Caco-2 (cell line): ENCODE results near the gene SHROOM3. TPM values are rescaled to one million over a fixed set of nuclear protein-coding genes. Genes with fewer than 3 reads are reported as not detected.

Experiments used
- BruUV-seq: library from RNA; stranded (reverse); fragments of 400-500 nt; replicated peaks from 2 replicates; lab custom pipeline; 2021; lab: Mats Ljungman, UMichigan
- CTCF ChIA-PET: fragments of 300-600 bp; sonication (Branson Sonifier 250); formaldehyde crosslinking; loops from one replicate; lab custom pipeline; 2022; ENCODE audit warnings: antibody characterized with exemption; lab: Charles Lee
- POLR2A ChIA-PET: fragments of 300-600 bp; sonication (Branson Sonifier 250); formaldehyde crosslinking; loops from one replicate; lab custom pipeline; 2022; ENCODE audit warnings: antibody characterized with exemption; lab: Charles Lee
- DNase-seq, 2 experiments: peaks; one replicate each; pipeline versions ENCODE4 v3.0.0 to v3.0.0-alpha.2; 2020 to 2022
- H3K27me3 ChIP-seq: replicated peaks from 2 replicates; pipeline ENCODE4 v1.6.0; 2011; ENCODE audit warnings: low read length; ENCODE audit not compliant: control insufficient read depth, insufficient read depth
- H3K36me3 ChIP-seq: 2 replicates; pipeline ENCODE4 v1.5.1; 2011; ENCODE audit warnings: low read length; ENCODE audit not compliant: control insufficient read depth, insufficient read depth
- H3K4me1 ChIP-seq: fragments of 250-450 bp; sonication (Bioruptor Pico); 2 replicates; pipeline ENCODE4 v1.5.1; 2020; ENCODE audit warnings: mild to moderate bottlenecking
- H3K4me3 ChIP-seq: 2 replicates; pipeline ENCODE4 v1.5.1; 2011; ENCODE audit warnings: low read depth, mild to moderate bottlenecking, control low read depth, low read length
- H3K9me3 ChIP-seq: fragments of 250-450 bp; sonication (Bioruptor Pico); 2 replicates; pipeline ENCODE4 v1.5.1; 2020; ENCODE audit warnings: mild to moderate bottlenecking, moderate library complexity
- H3K27ac Mint-ChIP-seq: one replicate; pipeline ENCODE4 v1.8.0; 2022; ENCODE audit warnings: mixed read lengths; ENCODE audit not compliant: unreplicated experiment
- H3K27me3 Mint-ChIP-seq: one replicate; pipeline ENCODE4 v1.8.0; 2022; ENCODE audit warnings: mixed read lengths; ENCODE audit not compliant: insufficient read depth, unreplicated experiment
- H3K36me3 Mint-ChIP-seq: one replicate; pipeline ENCODE4 v1.8.0; 2022; ENCODE audit warnings: mild to moderate bottlenecking, mixed read lengths; ENCODE audit not compliant: insufficient read depth, unreplicated experiment
- H3K4me1 Mint-ChIP-seq: one replicate; pipeline ENCODE4 v1.8.0; 2022; ENCODE audit warnings: low read depth, mixed read lengths; ENCODE audit not compliant: unreplicated experiment
- H3K4me3 Mint-ChIP-seq: one replicate; pipeline ENCODE4 v1.8.0; 2022; ENCODE audit warnings: mild to moderate bottlenecking, moderate library complexity, mixed read lengths; ENCODE audit not compliant: unreplicated experiment
- H3K9me3 Mint-ChIP-seq: one replicate; pipeline ENCODE4 v1.8.0; 2022; ENCODE audit warnings: mixed read lengths; ENCODE audit not compliant: unreplicated experiment
- CTCF ChIP-seq, 2 experiments: fragments of 200-600 bp in 1 of 2; IDR thresholded peaks; 1 replicate in 1 of 2; 2 replicates in 1 of 2; pipeline versions ENCODE4 v1.5.1 to v1.8.0; 2011 to 2022; ENCODE audit warnings: antibody characterized with exemption in 1 of 2, control low read depth in 1 of 2, inconsistent platforms in 1 of 2, low read depth in 1 of 2, low read length in 1 of 2, mild to moderate bottlenecking in 1 of 2, moderate library complexity in 1 of 2; ENCODE audit not compliant: insufficient read depth in 1 of 2, severe bottlenecking in 1 of 2, unreplicated experiment in 1 of 2
- intact Hi-C: fragments of 100-400 bp; cut with micrococcal nuclease; formaldehyde crosslinking; loops from one replicate; pipeline ENCODE4 v1.10.0; 2022; ENCODE audit not compliant: unreplicated experiment
- total RNA-seq: library from RNA; stranded (reverse); gene quantifications from 2 replicates; pipeline ENCODE4 v1.2.3, GENCODE V29; 2022

Gene SHROOM3
- total RNA-seq, 1 experiment from 2014 or later = 16.3 TPM

GRCh38 chr4:76571274-76571673, 136.2 kb downstream of the SHROOM3 start:
- Mint-ChIP-seq H3K4me1 (peaks cover 44% of the 10 kb centered on the region), H3K9me3 (no peaks in the 10 kb centered on the region), H3K36me3 (no peaks in the 10 kb centered on the region), H3K27me3 (no peaks in the 10 kb centered on the region), H3K27ac (no peak overlapping the region), H3K4me3 (no peak overlapping the region)
- Histone ChIP-seq H3K36me3 (no peaks in the 10 kb centered on the region), H3K9me3 (no peaks in the 10 kb centered on the region), H3K4me1 (peaks cover 23% of the 10 kb centered on the region), H3K4me3 (no peak overlapping the region), H3K27me3 (no peaks in the 10 kb centered on the region)
- peak in 1 of 2 experiments; percentile 44 for DNase-seq
- no peak for TF ChIP-seq CTCF (IDR thresholded peaks at IDR 0.05; ENCODE audit: insufficient read depth in 1 of 2, low read depth in 1 of 2, low read length in 1 of 2, severe bottlenecking in 1 of 2, unreplicated experiment in 1 of 2)
- BruUV-seq = no TSS peak
- POLR2A ChIA-PET = interaction anchor here (0.7 to 2.0 kb wide), 2 partner anchors 15 to 35 kb away, joined by 3 to 20 read pairs; no protein-coding TSS in a partner anchor
- intact Hi-C loops = loop anchor here (2.0 kb wide), 2 partner anchors 22 to 44 kb away; no protein-coding TSS in a partner anchor
- CTCF ChIA-PET = interaction anchor here (0.6 to 2.1 kb wide), 4 partner anchors 15 to 187 kb away, joined by 3 to 13 read pairs (median 8); no protein-coding TSS in a partner anchor

- ChIA-PET POLR2A (no interaction called here), CTCF (no interaction called here)
- H3K27me3 Mint-ChIP-seq = no peaks in the 10 kb centered on the region
- no TSS peak for BruUV-seq
- H3K27ac Mint-ChIP-seq = no peak overlapping the region
- no peaks in the 10 kb centered on the region for H3K9me3 Mint-ChIP-seq
- H3K36me3 Mint-ChIP-seq = no peaks in the 10 kb centered on the region
- no peak for TF ChIP-seq CTCF (IDR thresholded peaks at IDR 0.05; ENCODE audit: insufficient read depth in 1 of 2, low read depth in 1 of 2, low read length in 1 of 2, severe bottlenecking in 1 of 2, unreplicated experiment in 1 of 2)
- no peaks in the 10 kb centered on the region for H3K9me3 ChIP-seq
- H3K4me3 ChIP-seq = no peak overlapping the region
- no peak for DNase-seq
- peaks cover 36% of the 10 kb centered on the region for H3K4me1 Mint-ChIP-seq
- no peak overlapping the region for H3K4me3 Mint-ChIP-seq
- H3K4me1 ChIP-seq = peaks cover 23% of the 10 kb centered on the region
- H3K27me3 ChIP-seq = no peaks in the 10 kb centered on the region
- H3K36me3 ChIP-seq = no peaks in the 10 kb centered on the region
- intact Hi-C loops = no loop called here
These were observed 137.2 kb downstream of the SHROOM3 start for GRCh38 chr4:76572224-76572623.

- no peaks in the 10 kb centered on the region; the same call in 1 of the 2 replicates for H3K4me1 ChIP-seq
- intact Hi-C loops = no loop called here
- no peak for DNase-seq
- no peaks in the 10 kb centered on the region for H3K36me3 Mint-ChIP-seq
- H3K4me3 ChIP-seq = no peak overlapping the region
- H3K36me3 ChIP-seq = no peaks in the 10 kb centered on the region
- H3K27me3 Mint-ChIP-seq = no peaks in the 10 kb centered on the region
- no peak for TF ChIP-seq CTCF (IDR thresholded peaks at IDR 0.05; ENCODE audit: insufficient read depth in 1 of 2, low read depth in 1 of 2, low read length in 1 of 2, severe bottlenecking in 1 of 2, unreplicated experiment in 1 of 2)
- CTCF ChIA-PET = no interaction called here
- no peak overlapping the region for H3K4me3 Mint-ChIP-seq
- no peaks in the 10 kb centered on the region for H3K9me3 Mint-ChIP-seq
- H3K27ac Mint-ChIP-seq = no peak overlapping the region
- no peaks in the 10 kb centered on the region for H3K9me3 ChIP-seq
- POLR2A ChIA-PET = no interaction called here
- H3K27me3 ChIP-seq = no peaks in the 10 kb centered on the region
- peaks cover 13% of the 10 kb centered on the region for H3K4me1 Mint-ChIP-seq
- no TSS peak for BruUV-seq
These were observed 141.8 kb downstream of the SHROOM3 start for GRCh38 chr4:76576824-76577223.
